K562 (cell line): ENCODE measurements around the gene OR52E6. TPM values are rescaled to one million over a fixed set of nuclear protein-coding genes. Genes with fewer than 3 reads are reported as not detected.
A peak's percentile ranks its signal among the peaks of the same experiment; 100 is the strongest.

Experiments
- ARID1B ChIP-seq: fragments of 450-650 bp; IDR thresholded peaks from 2 replicates; pipeline ENCODE4 v1.6.1; 2016; ENCODE audit warnings: antibody characterized with exemption, mild to moderate bottlenecking, inconsistent platforms
- BRCA1 ChIP-seq, 2 experiments: fragments of 450-650 bp in 1 of 2; sonication (generic) in 1 of 2; formaldehyde crosslinking in 1 of 2; IDR thresholded peaks; 2 replicates each; pipeline versions ENCODE4 v1.5.0 to v1.6.1; 2017 to 2020; ENCODE audit warnings: mild to moderate bottlenecking in 1 of 2, missing genetic modification reagents in 1 of 2
- CBFA2T2 ChIP-seq: fragments of 450-650 bp; conservative IDR thresholded peaks from 2 replicates; pipeline ENCODE4 v1.6.1; 2017; ENCODE audit warnings: mild to moderate bottlenecking
- ELF1 ChIP-seq: fragments of 200-800 bp; sonication (Bioruptor generic); IDR thresholded peaks from 2 replicates; pipeline ENCODE4 v1.6.1; 2016; ENCODE audit warnings: missing genetic modification characterization, missing compliant biosample characterization
- EP300 ChIP-seq: IDR thresholded peaks from 2 replicates; pipeline ENCODE4 v1.6.1; 2012; ENCODE audit warnings: low read length, improper control_type of control experiment
- EWSR1 ChIP-seq: fragments of 450-650 bp; IDR thresholded peaks from 2 replicates; pipeline ENCODE4 v1.6.1; 2018; ENCODE audit warnings: borderline replicate concordance, mild to moderate bottlenecking, low read depth, moderate library complexity; ENCODE audit not compliant: partially characterized antibody
- FOSL1 ChIP-seq: fragments of 200-800 bp; sonication (Bioruptor generic); conservative IDR thresholded peaks from 2 replicates; pipeline ENCODE4 v1.6.1; 2016; ENCODE audit warnings: missing genetic modification characterization, missing compliant biosample characterization
- FOXA1 ChIP-seq: fragments of 450-650 bp; IDR thresholded peaks from 2 replicates; pipeline ENCODE4 v1.6.1; 2016; ENCODE audit warnings: mild to moderate bottlenecking, borderline replicate concordance
- HLTF ChIP-seq: fragments of 450-650 bp; IDR thresholded peaks from 2 replicates; pipeline ENCODE4 v1.6.1; 2016
- L3MBTL2 ChIP-seq: fragments of 450-650 bp; IDR thresholded peaks from 2 replicates; pipeline ENCODE4 v1.6.1; 2016; ENCODE audit warnings: mild to moderate bottlenecking, moderate library complexity
- MECOM ChIP-seq: fragments of 250-450 bp; sonication (Bioruptor Pico); IDR thresholded peaks from 2 replicates; pipeline ENCODE4 v1.8.0; 2022; ENCODE audit warnings: inconsistent platforms
- NFE2L1 ChIP-seq: fragments of 450-650 bp; IDR thresholded peaks from 2 replicates; pipeline ENCODE4 v1.6.1; 2016; ENCODE audit warnings: missing genetic modification characterization, low read depth, mild to moderate bottlenecking, missing compliant biosample characterization, moderate library complexity, borderline replicate concordance
- PCBP2 ChIP-seq: fragments of 200-400 bp; formaldehyde crosslinking; IDR thresholded peaks from 2 replicates; pipeline ENCODE4 v1.6.1; 2018; ENCODE audit warnings: low read length, low read depth, mild to moderate bottlenecking, moderate library complexity; ENCODE audit not compliant: poor library complexity, severe bottlenecking
- PKNOX1 ChIP-seq: fragments of 450-650 bp; IDR thresholded peaks from 2 replicates; pipeline ENCODE4 v1.6.1; 2016
- PML ChIP-seq: IDR thresholded peaks from 2 replicates; pipeline ENCODE4 v1.6.1; 2012; ENCODE audit warnings: low read length, inconsistent platforms
- POLR2AphosphoS5 ChIP-seq: IDR thresholded peaks from 2 replicates; pipeline ENCODE4 v1.6.1; 2011; ENCODE audit warnings: mild to moderate bottlenecking, low read depth, low read length, moderate library complexity; ENCODE audit not compliant: control insufficient read depth, insufficient read depth
- TCF3 ChIP-seq: sonication (generic); formaldehyde crosslinking; IDR thresholded peaks from 2 replicates; pipeline ENCODE4 v1.4.0; 2020; ENCODE audit warnings: mild to moderate bottlenecking, missing genetic modification reagents
- ZNF280A ChIP-seq: fragments of 450-650 bp; IDR thresholded peaks from 2 replicates; pipeline ENCODE4 v1.6.1; 2018; ENCODE audit warnings: mild to moderate bottlenecking, low read depth; ENCODE audit not compliant: partially characterized antibody
- ZNF354B ChIP-seq: fragments of 250-450 bp; sonication (Bioruptor Pico); IDR thresholded peaks from 2 replicates; pipeline ENCODE4 v1.4.0; 2020
- ZNF589 ChIP-seq: fragments of 200-800 bp; sonication (Bioruptor generic); IDR thresholded peaks from 2 replicates; pipeline ENCODE4 v1.6.1; 2016; ENCODE audit warnings: low read depth, missing genetic modification characterization, missing compliant biosample characterization
- ZNF668 ChIP-seq: fragments of 250-450 bp; sonication (Bioruptor Pico); IDR thresholded peaks from 2 replicates; pipeline ENCODE4 v1.8.0; 2022; ENCODE audit warnings: mild to moderate bottlenecking, inconsistent platforms
- ZNF780A ChIP-seq: fragments of 250-450 bp; sonication (Bioruptor Pico); IDR thresholded peaks from 2 replicates; pipeline ENCODE4 v1.5.0; 2021; ENCODE audit warnings: mild to moderate bottlenecking
- polyA plus RNA-seq, 8 experiments: library from polyadenylated mRNA; depleted of rRNA in 4 of 8; stranded (reverse) in 5 of 8; unstranded in 3 of 8; fragments of >200 nt; fragmentation: Nextera tagmentation in 2 of 8; fragmentation: Illumina TruSeq in 1 of 8; extraction: Ambion mirVana in 2 of 8; extraction: Trizol in 1 of 8; gene quantifications; 2 replicates each; pipeline versions ENCODE4 v1.2.1 to v1.2.3, GENCODE V29; 2011 to 2014; ENCODE audit warnings: inconsistent platforms in 1 of 8, missing spikeins in 1 of 8
- total RNA-seq, 7 experiments: library from RNA; depleted of rRNA in 6 of 7; stranded (reverse); fragments of >200 nt in 6 of 7; fragmentation: Illumina TruSeq in 2 of 7; extraction: Trizol in 2 of 7; gene quantifications; 2 replicates each; pipeline versions ENCODE4 v1.2.1 to v1.2.3, GENCODE V29; 2011 to 2021; ENCODE audit warnings: low replicate concordance in 1 of 7
- TF ChIP-seq, protein P1 (sequence below): fragments of 250-450 bp; sonication (Bioruptor Pico); IDR thresholded peaks from 2 replicates; pipeline ENCODE4 v1.5.0; 2021
- TF ChIP-seq, protein P2 (sequence below), 2 experiments: fragments of 450-650 bp in 1 of 2; sonication (generic) in 1 of 2; formaldehyde crosslinking in 1 of 2; IDR thresholded peaks in 1 of 2; conservative IDR thresholded peaks in 1 of 2; 2 replicates each; pipeline versions ENCODE4 v1.6.1 to v1.8.1; 2016 to 2023; ENCODE audit warnings: mild to moderate bottlenecking in 2 of 2, moderate library complexity in 2 of 2, inconsistent platforms in 1 of 2, missing genetic modification reagents in 1 of 2

OR52E6 gene
- total and polyA plus RNA-seq, 9 of the 15 experiments (the other 6 are each of a cell fraction or from before 2014, with no cell fraction given) = not detected

- TF ChIP-seq ZNF280A = no peak
- 0 out of 2 replicates have a peak, but pooled peaks have one; percentile 20 for TF ChIP-seq FOSL1
- no peak for TF ChIP-seq ZNF780A
- peak; percentile 64 for TF ChIP-seq PKNOX1
- no peak for TF ChIP-seq ZNF589 (CRISPR knock-in tag)
- peak; percentile 27; the same call in 1 of the 2 replicates for TF ChIP-seq L3MBTL2
- peak; percentile 90 for TF ChIP-seq TCF3 (CRISPR knock-in tag)
- peak; percentile 79 for TF ChIP-seq EP300
- TF ChIP-seq PML = peak; percentile 62; the same call in 1 of the 2 replicates
- TF ChIP-seq PCBP2 = no peak
- no peak for TF ChIP-seq BRCA1 (IDR thresholded peaks at IDR 0.05)
- no peak for TF ChIP-seq BRCA1 (CRISPR knock-in tag; IDR thresholded peaks at IDR 0.05)
- TF ChIP-seq POLR2AphosphoS5 = no peak
- no peak for TF ChIP-seq MECOM (CRISPR knock-in tag)
- TF ChIP-seq ARID1B = peak; percentile 96
- TF ChIP-seq ZNF668 (CRISPR knock-in tag) = no peak
- peak; percentile 74 for TF ChIP-seq CBFA2T2
- TF ChIP-seq FOXA1 = no peak
- no peak for TF ChIP-seq NFE2L1
- TF ChIP-seq ZNF354B (CRISPR knock-in tag) = no peak
- no peak for TF ChIP-seq EWSR1
- 0 out of 2 replicates have a peak, but pooled peaks have one; percentile 26 for TF ChIP-seq HLTF
- TF ChIP-seq, protein P1, sequence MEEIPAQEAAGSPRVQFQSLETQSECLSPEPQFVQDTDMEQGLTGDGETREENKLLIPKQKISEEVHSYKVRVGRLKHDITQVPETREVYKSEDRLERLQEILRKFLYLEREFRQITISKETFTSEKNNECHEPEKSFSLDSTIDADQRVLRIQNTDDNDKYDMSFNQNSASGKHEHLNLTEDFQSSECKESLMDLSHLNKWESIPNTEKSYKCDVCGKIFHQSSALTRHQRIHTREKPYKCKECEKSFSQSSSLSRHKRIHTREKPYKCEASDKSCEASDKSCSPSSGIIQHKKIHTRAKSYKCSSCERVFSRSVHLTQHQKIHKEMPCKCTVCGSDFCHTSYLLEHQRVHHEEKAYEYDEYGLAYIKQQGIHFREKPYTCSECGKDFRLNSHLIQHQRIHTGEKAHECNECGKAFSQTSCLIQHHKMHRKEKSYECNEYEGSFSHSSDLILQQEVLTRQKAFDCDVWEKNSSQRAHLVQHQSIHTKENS = no peak
- no peak for TF ChIP-seq ELF1 (tag)
- TF ChIP-seq, protein P2, sequence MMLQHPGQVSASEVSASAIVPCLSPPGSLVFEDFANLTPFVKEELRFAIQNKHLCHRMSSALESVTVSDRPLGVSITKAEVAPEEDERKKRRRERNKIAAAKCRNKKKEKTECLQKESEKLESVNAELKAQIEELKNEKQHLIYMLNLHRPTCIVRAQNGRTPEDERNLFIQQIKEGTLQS (IDR thresholded peaks at IDR 0.05) = no peak
- TF ChIP-seq, protein P2 (CRISPR knock-in tag; conservative IDR thresholded peaks at IDR 0.05) = no peak
Measured at GRCh38 chr11:5809905-5810795, 31.5 kb downstream of the OR52E6 start (continued).
